Hematopoietic multipotent progenitor cell treated with erythropoietin and hydrocortisone succinate and interleukin-3 and kit ligand, for 15 days (in vitro differentiated cells): ENCODE data around the gene ESR2.

Experiments
- DNase-seq: peaks from one replicate; pipeline ENCODE4 v3.0.0-alpha.2; 2015; ENCODE audit warnings: low spot score

The ESR2 gene

GRCh38 chr14:64265222-64265621, 28.9 kb downstream of the ESR2 start:
- DNase-seq: no peak

GRCh38 chr14:64260418-64260817, 33.8 kb downstream of the ESR2 start:
- no peak for DNase-seq

GRCh38 chr14:64255756-64256155, 38.4 kb downstream of the ESR2 start:
- no peak for DNase-seq

- no peak for DNase-seq
These were observed 40.5 kb downstream of the ESR2 start for GRCh38 chr14:64253672-64254071.

GRCh38 chr14:64249363-64249762, 44.8 kb downstream of the ESR2 start:
- no peak for DNase-seq

GRCh38 chr14:64248689-64249088, 45.5 kb downstream of the ESR2 start:
- DNase-seq: no peak

- DNase-seq: no peak
These were observed 47.0 kb downstream of the ESR2 start for GRCh38 chr14:64247195-64247594.

- DNase-seq: no peak
These were observed 47.5 kb downstream of the ESR2 start for GRCh38 chr14:64246688-64247087.

GRCh38 chr14:64245491-64245890, 48.7 kb downstream of the ESR2 start:
- no peak for DNase-seq

- no peak for DNase-seq
These were observed 49.9 kb downstream of the ESR2 start for GRCh38 chr14:64244279-64244678.

- no peak for DNase-seq
These were observed 55.5 kb downstream of the ESR2 start for GRCh38 chr14:64238631-64239030.

- no peak for DNase-seq
These were observed 56.1 kb downstream of the ESR2 start for GRCh38 chr14:64238049-64238448.

GRCh38 chr14:64235652-64236640, 58.2 kb downstream of the ESR2 start:
- DNase-seq: no peak

- no peak for DNase-seq
These were observed 59.1 kb downstream of the ESR2 start for GRCh38 chr14:64234877-64235651.

- DNase-seq: no peak
These were observed 60.5 kb downstream of the ESR2 start for GRCh38 chr14:64233531-64234190.

GRCh38 chr14:64232944-64233343, 61.2 kb downstream of the ESR2 start:
- DNase-seq: no peak

GRCh38 chr14:64232095-64232838, 61.9 kb downstream of the ESR2 start:
- no peak for DNase-seq

GRCh38 chr14:64229489-64229888, 64.7 kb downstream of the ESR2 start:
- no peak for DNase-seq

GRCh38 chr14:64227856-64228255, 66.3 kb downstream of the ESR2 start:
- DNase-seq: no peak

GRCh38 chr14:64225151-64225757, 68.9 kb downstream of the ESR2 start:
- DNase-seq: no peak

GRCh38 chr14:64221391-64222003, 72.7 kb downstream of the ESR2 start:
- DNase-seq: no peak
